ENCODE measurements around the gene OPCML. TPM values are rescaled to one million over a fixed set of nuclear protein-coding genes. Genes with fewer than 3 reads are reported as not detected.

OPCML gene
- total RNA-seq, 1 donor from 2014 or later: 0.12 TPM

GRCh38 chr11:133318221-133318620 lies 214.1 kb downstream of the OPCML start:
- Histone ChIP-seq H3K27ac (no peak overlapping the region), H3K36me3 (no peaks in the 10 kb centered on the region), H3K4me3 (no peak overlapping the region), H3K4me1 (no peaks in the 10 kb centered on the region), H3K27me3 (ENCODE audit: low read depth) (no peaks in the 10 kb centered on the region), H3K9me3 (no peaks in the 10 kb centered on the region)
- DNase-seq: no peak
- TF ChIP-seq CTCF (IDR thresholded peaks at IDR 0.05): no peak
- intact Hi-C loops (cut with DNase I): no loop called here
- ATAC-seq: no peak

GRCh38 chr11:133311230-133311629 lies 221.1 kb downstream of the OPCML start:
- no peak overlapping the region for H3K4me3 ChIP-seq
- no peaks in the 10 kb centered on the region for H3K27me3 ChIP-seq (ENCODE audit: low read depth)
- no peaks in the 10 kb centered on the region for H3K4me1 ChIP-seq
- no peaks in the 10 kb centered on the region for H3K36me3 ChIP-seq
- intact Hi-C loops (cut with DNase I): no loop called here
- ATAC-seq: no peak
- no peak for TF ChIP-seq CTCF (IDR thresholded peaks at IDR 0.05)
- no peak for DNase-seq
- H3K9me3 ChIP-seq: no peaks in the 10 kb centered on the region
- H3K27ac ChIP-seq: no peak overlapping the region

GRCh38 chr11:133306019-133306418 lies 226.3 kb downstream of the OPCML start:
- no peak overlapping the region for H3K4me3 ChIP-seq
- no peak for TF ChIP-seq CTCF (IDR thresholded peaks at IDR 0.05)
- H3K4me1 ChIP-seq: no peaks in the 10 kb centered on the region
- intact Hi-C loops (cut with DNase I): no loop called here
- no peaks in the 10 kb centered on the region for H3K27me3 ChIP-seq (ENCODE audit: low read depth)
- H3K36me3 ChIP-seq: no peaks in the 10 kb centered on the region
- no peak for ATAC-seq
- H3K9me3 ChIP-seq: no peaks in the 10 kb centered on the region
- no peak for DNase-seq
- H3K27ac ChIP-seq: no peak overlapping the region

GRCh38 chr11:133305208-133305956 lies 226.9 kb downstream of the OPCML start:
- no peaks in the 10 kb centered on the region for H3K27me3 ChIP-seq (ENCODE audit: low read depth)
- ATAC-seq: no peak
- H3K4me1 ChIP-seq: no peaks in the 10 kb centered on the region
- no peaks in the 10 kb centered on the region for H3K9me3 ChIP-seq
- H3K36me3 ChIP-seq: no peaks in the 10 kb centered on the region
- H3K27ac ChIP-seq: no peak overlapping the region
- no peak for DNase-seq
- intact Hi-C loops (cut with DNase I): no loop called here
- TF ChIP-seq CTCF (IDR thresholded peaks at IDR 0.05): no peak
- no peak overlapping the region for H3K4me3 ChIP-seq

- no peaks in the 10 kb centered on the region for H3K27me3 ChIP-seq (ENCODE audit: low read depth)
- H3K36me3 ChIP-seq: no peaks in the 10 kb centered on the region
- no peak overlapping the region for H3K4me3 ChIP-seq
- H3K4me1 ChIP-seq: no peaks in the 10 kb centered on the region
- no peak for ATAC-seq
- intact Hi-C loops (cut with DNase I): no loop called here
- no peak for DNase-seq
- no peaks in the 10 kb centered on the region for H3K9me3 ChIP-seq
- H3K27ac ChIP-seq: no peak overlapping the region
- no peak for TF ChIP-seq CTCF (IDR thresholded peaks at IDR 0.05)
These were observed 229.0 kb downstream of the OPCML start for GRCh38 chr11:133303262-133303661.

All from lower lobe of right lung (tissue), 2 donors.